G401.6 (cell line): Measurements from ENCODE around the gene PSMB8.
A peak's percentile ranks its signal among the peaks of the same experiment; 100 is the strongest.
"Not testable (repeated sequence)": the region's sequence is repeated elsewhere in the genome, so short reads cannot be mapped to it uniquely, and the experiment has no call there.

ENCODE experiments used
- FAIRE-seq: peaks from 2 replicates; lab custom pipeline; 2012; peaks lifted over from hg19 to GRCh38; lab: Jason Lieb, UNC

PSMB8 gene

DNA sequence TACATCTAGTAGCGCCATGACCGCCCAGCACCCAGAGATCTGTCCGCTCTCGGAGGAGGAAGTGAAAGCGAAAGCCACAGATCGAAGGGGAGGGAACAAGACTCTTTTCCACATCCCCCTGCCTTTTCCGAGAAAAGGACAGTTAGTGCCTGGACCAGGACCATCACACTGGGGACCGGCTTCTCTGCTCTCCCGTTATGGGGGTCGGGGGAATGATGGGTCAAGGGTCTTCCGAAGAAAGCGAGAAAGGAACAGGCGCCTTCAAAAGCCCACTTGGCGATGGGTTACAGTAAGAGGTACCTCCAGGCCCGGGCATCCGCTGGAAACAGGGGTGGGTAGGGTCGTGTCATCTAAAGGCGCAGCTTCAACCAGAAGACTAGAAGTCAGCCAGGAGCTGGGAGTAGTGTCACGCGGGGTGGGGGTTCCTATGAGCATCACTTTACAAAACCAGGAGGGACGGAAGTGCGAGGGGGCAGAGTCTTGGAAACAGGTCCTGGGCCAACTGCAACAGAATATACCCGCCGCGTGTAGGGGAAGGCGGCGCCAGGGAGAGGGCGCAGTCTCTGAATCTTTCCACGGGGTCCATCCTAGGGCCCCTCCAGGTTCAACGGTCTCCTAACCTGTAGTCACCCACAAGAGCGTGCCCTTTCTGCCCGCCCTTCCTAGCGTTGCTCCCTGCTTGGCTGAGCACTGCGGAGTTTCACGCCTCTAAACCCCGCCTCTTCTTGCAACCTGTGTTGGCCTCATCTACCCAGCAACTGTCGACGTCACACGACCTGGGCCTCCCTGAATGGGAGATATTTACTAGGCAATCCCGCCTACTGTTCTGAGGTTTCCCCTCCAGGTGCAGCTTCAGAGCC, at the start of gene PSMB8:
Gene PSMB8 (minus strand): TSS at position 69 of the 860 bp plus-strand sequence. CDS start 51 bp downstream, at position 18.
- FAIRE-seq, result peak; percentile 66

DNA sequence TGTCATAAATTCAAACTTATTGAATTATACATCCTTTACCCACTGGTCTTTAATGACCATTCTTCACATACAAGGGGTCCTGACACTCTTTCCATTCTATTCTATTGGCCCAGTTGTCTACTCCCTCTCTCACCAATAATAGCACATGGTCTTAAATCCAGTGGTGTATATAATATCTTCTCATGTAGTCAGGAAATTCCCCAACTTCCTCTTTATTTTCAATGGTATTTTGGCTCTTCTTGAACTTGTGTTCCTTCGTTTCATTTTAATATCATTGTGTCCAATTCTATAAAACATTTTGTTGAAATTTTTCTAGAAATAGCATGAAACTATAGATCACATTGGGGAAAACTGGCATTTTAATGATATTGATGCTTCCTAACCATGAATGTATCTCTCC, 47.0 kb upstream of the PSMB8 start:
- FAIRE-seq, result no peak

DNA sequence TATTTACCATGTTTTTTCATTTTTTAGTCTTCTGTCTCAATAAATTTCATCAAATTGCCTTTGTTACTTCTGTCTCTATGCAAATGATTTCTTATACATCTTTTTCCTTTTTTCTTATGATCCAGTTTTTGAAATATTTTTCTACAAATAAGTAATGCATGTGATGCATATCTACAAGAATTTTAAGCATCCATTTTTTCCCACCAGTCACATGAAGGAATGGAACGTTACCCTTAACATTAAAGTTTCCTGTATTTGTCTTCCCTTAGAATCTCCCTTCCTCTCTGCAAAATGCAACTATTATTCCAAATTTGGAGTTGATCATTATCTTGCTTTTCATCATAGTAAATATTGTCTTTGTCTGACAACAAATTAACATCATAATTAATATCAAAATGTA, 45.7 kb upstream of the PSMB8 start:
- no peak for FAIRE-seq

DNA sequence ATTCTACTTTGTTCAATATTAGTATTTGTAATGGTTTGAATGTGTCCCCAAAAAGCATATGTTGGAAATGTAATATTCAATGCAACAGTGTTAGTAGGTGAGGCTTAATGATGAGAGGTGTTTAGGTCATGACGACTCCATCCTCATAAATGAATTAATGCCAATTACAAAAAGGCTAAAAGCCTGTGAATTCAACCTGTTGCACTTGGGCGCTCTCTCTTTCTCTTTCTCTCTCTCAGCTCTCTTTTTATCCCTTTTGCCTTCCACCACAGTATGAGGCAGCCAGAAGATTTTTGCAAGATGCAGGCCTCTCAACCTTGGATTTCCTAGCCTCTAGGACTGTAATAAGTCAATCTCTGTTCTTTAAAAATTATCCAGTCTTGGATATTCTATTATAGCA, 44.7 kb upstream of the PSMB8 start:
- FAIRE-seq, result no peak

DNA sequence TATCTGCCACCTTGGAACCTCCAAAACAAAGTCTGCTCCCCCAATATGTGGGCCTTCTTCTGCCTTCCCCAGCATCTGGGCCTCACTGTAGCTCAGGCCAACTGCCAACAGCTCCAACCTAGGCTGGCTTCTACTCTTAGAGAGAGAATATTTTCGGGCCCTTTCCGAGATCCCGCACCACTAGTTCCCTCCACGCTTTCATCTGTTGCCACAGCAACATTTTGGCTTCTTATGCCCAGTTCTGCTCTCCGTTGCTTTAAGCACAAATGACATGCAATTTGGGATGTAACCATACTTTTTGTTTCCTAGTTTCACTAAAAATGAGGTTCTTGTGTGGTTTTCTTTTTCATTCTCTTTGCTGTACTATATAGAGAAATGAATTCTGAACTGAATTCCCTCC, 43.8 kb upstream of the PSMB8 start:
- no peak for FAIRE-seq

DNA sequence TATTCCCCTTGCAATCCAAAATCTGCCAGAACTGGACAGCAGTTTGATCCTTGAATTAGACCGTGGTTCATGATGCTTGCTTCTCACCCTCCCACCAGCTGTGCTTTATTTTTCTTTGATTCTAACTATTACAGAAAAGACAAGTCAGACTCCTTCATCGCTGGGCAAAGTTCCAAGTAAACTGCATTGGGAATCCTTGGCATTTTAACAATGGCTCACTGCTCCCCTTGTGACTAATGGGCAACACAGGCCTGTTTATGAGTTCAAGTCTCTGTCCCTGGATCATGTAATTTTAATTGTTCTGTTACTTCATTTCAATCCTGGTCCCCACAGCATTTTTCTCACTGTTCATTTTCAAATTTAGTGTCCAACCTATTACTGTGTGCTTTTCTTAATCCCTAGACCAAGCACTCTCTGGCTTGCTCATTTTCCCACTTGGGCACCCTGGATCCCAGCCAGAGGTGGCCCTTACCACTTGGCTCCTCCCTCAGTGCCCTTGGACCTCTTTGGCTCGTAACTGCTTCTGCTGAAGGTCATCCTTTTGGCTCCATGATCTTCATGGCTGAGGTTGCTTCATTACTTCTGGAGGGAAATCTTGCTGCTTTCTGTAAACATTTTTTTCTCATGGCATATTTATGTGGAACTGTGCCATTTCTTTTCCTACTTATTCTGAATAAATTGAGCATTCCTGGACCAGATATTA, 43.0 kb upstream of the PSMB8 start:
- no peak for FAIRE-seq

DNA sequence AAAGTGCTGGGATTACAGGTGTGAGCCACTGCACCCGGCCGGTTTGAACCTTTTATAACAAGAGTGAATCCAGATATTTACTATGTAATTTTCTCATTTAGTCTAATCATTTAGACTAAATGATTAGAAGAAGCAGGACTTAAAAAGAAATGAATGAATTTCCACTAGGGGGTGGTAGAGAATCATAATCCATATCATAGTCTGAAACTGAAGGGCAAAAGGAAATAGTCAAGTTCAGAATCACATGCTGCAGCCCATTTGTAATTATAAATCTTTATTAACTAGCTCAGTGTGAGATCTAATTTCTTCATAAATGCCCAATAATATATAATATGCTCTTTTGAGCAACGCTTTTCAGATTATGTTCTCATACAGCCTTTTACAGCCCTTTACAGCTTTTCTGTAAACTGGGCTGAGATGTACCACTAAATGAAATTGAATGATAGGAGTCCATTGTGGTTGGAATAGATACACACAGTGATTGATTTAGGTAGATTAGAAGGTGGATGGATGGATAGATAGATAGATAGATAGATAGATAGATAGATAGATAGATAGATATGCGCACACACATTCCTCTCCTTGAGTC, 41.9 kb upstream of the PSMB8 start:
- peak; percentile 94 for FAIRE-seq

DNA sequence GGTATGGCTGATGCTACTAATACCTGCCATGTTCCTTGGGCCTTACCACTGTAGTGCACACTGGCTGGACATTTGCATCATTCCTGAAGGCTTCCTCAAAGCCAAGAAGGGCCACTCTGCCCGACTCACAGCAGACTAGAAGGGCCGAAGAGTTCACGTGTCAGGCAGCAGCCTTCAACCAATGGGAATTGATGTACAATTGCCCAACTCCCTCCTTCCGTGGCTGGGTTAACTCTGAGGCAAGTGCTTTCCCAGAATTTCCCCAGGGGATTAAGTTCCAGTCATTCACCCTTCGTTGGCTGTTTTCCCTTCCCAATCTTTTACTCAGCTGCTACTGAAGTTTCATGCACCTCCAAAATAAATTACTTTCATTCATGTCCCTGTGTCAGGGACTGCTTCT, 39.9 kb upstream of the PSMB8 start:
- FAIRE-seq, result no peak

DNA sequence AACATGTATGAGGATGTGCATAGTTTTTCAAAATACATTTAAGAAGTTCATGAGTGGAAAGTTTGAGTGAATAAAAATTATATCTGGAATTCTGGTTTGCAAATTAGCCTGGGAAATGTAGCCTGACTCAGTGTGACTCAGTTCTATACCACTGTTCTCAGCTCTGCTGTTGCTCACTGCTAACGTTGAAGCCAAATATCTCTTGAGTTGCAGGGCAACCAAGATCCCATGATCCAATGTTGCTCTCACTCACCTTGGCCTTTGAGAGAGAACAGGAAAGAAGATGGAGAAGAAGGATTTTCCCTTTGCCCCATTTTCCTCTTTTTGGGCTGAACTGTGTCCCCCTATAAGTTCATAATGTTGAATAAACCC, 39.0 kb upstream of the PSMB8 start:
- no peak for FAIRE-seq

DNA sequence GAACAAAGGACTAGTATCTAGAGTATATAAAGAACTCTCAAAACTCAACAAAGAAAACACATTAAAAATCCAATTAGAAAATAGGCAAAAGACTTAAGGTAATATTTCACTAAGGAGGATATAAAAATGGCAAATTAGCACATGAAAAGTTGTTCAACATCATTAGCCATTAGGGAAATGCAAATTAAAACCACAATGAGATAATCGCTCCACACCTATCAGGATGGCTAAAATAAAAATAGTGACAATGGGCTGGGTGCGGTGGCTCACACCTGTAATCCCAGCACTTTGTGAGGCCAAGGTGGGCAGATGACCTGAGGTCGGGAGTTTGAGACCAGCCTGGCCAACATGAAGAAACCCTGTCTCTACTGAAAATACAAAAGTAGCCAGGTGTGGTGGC, 37.1 kb upstream of the PSMB8 start:
- FAIRE-seq, result not testable (repeated sequence)

DNA sequence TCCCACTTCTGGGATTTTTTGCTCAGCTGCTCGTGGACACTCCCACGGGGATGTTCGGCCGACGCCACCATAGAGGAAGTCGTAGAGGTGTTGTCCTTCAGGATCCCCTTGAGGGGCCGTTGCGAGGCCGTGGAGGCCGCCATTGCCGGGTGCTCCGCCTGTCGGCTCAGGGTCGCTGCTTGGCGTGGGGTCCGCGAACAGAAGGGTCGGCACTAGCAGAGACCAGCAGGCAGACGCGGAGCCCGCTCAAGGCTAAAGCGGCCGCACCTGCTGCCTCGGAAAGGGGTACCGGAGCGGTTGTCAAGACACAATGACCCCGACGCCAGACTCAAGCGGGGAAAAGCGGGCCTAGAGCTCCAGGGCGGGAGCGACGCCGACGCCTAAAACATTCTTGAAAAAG, 35.8 kb upstream of the PSMB8 start:
- no peak for FAIRE-seq

DNA sequence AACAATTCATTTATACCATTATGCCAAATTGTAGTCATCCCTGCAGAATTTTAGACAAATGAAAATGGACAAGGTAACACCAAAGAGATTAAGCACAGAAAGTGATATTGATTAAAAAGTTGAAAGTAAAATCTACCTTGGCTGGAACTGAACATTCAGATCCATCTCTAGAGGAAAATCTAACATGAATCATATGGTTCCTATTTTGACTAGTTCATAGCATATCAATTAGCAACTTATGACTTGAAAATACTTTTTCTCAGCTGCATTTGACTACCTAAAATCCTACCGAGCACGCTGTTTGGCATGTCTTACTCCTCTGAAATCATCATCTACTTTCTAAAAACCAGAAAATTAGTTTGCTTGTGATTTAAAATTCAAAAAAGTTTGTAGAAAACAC, 32.8 kb upstream of the PSMB8 start:
- FAIRE-seq, result no peak

DNA sequence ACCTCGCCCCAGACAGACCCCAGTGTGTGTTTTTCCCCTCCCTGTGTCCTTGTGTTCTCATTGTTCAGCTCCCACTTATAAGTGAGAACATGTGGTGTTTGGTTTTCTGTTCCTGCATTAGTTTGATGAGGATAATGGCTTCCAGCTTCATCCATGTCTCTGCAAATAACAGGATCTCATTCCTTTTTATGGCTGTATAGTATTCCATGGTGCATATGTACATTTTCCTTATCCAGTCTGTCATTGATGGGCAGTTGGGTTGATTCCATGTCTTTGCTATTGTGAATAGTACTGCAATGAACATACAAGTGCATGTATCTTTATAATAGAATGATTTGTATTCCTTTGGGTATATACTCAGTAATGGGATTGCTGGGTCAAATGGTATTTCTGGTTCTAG, 30.1 kb upstream of the PSMB8 start:
- not testable (repeated sequence) for FAIRE-seq

DNA sequence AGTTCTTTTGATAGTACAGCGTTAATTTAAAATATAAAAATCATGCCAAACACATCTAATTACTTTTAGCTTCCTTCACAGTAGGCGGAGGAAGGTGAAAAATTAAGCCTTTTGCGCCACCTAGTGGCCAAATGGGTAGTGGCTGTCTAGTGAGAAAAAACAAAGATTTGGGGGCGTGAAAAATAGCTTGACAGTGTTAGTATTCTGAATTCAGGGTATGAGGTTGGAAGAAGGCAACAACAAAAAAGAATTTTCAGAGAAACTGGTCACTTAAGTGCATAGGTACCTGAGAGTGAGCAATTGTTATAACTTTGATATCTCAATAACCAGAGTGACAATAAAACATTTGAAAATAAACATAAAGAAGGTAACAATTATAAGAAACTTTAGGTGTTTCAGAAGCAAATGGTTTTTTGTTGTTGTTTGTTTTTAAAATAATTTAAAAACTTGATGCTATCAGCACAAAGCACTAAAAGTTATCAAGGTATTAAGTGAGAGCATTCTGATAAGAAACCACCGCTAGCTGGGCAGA, 24.5 kb upstream of the PSMB8 start:
- FAIRE-seq, result peak; percentile 97

DNA sequence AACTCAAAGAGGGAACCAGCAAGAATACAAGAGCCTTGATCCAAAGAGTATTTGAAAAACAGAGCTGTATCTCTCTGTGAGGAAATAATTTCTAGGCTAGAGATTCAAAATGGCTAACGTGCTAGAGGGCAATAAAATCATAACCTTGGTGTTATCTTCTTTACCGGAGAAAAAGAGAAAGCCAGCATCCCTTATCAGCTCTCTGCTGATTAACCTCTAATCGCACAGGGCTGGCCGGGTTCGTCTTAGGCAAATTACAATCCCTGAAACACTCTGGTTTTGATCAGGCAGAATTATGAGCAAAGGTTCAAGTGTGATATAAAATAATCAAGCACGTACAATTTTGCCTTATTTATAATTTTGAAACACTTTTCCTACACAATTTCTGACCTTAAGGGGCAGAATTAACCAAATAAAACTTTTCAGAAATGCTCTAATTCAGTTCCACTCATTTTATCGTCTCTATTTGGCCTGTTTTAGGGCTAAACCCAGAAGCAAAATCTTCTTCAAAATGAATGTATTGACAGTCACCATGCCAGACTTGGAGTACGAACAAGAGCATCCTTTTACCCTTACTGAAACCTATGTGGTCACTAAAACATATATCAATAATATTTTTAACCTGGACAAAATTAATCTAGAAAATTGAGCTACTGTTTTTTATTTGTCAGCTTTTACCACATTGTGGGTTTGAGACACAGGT, 23.9 kb upstream of the PSMB8 start:
- FAIRE-seq, result no peak

DNA sequence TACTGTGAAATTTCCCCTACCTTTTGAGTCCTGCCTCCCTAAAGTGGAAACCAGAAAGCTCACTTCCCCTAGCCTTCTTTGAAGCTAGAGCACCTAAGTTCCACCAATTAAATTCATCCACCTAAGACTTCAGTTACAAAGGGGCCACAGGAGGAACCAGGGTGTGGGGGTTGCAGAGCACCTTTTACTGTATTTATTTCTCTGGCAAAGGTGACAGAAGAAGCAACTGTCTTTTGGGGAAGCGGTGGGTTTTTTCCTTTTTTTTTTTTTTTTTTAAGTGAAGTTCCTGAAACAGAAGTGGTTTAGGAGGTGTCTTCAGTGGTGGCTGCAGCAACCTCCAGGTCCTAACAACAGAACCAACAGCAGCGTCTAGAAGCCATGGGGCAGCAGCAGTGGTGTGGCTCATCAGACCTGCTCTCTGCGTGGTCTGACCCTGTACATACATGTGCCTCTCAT, 23.2 kb upstream of the PSMB8 start:
- FAIRE-seq, result no peak

DNA sequence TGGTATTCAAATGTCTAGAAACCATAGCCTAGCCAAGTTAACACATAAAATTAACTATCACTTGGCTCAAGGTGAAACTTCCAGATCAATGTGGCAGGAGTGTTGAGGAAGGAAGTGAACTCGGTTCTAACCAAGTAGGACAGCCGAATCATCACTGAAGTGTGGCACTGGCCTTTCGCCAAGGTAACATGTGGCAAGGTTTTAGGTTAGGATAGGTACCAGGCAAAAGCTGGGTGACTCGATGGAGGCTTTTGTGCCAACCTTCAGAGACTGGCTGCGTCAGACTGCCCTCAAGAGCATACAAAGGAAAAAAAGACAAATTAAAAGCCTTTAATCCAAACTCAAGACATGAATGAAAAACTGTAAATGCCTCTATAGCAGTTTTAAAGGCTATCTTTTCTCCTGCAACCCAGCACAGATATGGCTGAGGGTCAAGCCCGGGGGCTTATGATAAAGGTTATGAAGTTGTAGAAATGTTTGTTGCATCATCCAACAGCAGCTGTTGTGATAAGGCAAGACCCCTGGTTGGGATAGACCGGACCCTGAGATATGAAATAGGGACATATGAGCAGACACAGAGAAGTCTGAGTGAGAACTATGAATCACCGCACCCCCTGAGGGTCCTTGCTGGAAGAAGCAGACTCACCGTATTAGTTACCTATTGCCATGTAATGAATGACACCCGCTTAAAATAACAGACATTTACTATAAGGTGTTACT, 22.0 kb upstream of the PSMB8 start:
- no peak for FAIRE-seq

DNA sequence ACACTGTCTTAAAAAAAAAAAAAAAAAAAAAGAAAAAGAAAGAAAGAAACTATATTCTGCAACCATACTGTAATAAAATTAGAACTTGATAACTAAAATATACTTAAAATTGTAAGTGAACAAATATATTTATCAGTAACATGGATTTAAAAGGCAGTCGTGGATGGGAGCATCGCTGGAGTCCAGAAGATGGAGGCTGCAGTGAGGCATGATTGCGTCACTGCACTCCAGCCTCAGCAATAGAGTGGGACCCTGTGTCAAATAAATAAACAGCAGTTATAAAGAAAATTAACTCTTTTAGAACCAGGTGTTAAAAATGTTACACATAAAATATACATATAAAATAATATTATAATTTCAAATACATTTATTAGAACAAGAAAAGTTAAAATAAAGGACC, 18.9 kb upstream of the PSMB8 start:
- FAIRE-seq, result no peak

DNA sequence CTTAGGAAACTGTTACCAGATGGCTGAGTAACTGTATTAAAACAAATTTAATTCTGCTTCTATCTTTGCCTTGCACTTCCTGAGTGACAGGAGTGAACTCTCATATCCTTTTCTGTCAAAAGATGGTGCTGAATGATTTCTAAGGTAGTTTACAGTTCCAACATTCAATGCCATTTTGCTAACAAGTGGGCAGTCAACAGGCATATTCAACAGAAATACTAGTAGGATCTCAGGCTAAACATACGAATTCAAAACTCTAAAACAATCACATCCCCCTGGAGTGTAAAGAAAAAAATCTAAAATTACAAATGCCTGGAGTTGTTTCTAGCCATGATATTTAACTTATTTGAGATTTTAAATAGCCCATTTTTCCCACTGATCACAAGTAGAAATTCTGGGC, 16.8 kb upstream of the PSMB8 start:
- no peak for FAIRE-seq

DNA sequence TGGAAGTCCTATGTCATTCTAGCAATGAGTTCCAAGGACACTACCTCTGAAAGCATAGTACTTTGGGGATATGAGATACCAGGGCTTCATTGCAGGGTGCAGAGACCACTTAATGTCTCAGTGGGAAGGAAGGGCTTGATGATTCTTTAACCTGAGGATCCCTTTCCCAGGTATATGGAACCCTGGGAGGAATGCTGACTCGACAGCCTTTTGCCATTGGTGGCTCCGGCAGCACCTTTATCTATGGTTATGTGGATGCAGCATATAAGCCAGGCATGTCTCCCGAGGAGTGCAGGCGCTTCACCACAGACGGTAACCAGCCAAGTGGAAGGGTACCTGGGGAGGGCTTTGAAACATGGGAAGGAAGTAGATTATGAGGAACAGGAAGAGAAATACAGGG, 14.3 kb upstream of the PSMB8 start:
- FAIRE-seq, result no peak

DNA sequence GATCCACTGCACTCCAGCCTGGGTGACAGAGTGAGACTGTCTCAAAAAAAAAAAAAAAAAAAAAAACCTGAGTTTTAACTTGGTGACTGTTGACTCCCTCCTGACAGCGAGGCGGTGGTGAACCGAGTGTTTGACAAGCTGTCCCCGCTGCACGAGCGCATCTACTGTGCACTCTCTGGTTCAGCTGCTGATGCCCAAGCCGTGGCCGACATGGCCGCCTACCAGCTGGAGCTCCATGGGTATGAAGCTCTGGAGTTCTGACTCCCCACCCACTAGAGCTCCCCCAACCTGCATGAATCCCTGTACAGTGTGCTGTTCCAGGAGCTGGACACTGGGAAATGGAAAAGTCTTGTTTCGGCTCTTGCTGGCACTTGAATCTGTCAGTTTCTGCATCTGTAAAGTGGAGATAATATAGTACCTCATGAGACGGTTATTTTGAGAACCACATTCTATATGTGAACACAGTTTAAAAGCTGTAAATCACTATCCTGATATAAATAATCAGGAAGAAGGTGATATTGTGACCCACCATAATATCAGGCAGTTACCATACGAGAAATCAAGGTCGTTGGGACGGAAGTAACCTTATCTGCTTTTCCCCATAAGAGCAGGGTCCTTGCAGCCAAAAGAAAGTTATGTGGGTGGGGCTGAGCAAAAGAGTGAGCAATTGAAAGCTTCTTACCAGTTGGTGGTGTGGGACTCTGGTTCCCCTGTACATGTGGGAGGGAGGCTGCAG, 13.5 kb upstream of the PSMB8 start:
- FAIRE-seq, result no peak
